ENCODE data around the gene TMEM108. TPM values are rescaled to one million over a fixed set of nuclear protein-coding genes. Genes with fewer than 3 reads are reported as not detected.

The TMEM108 gene
- polyA plus RNA-seq, 3 donors = not detected

GRCh38 chr3:133426721-133427120 lies 388.5 kb downstream of the TMEM108 start:
- H3K27me3 ChIP-seq (ENCODE audit: control insufficient read depth in 2 of 2, insufficient read depth in 2 of 2, low read length in 2 of 2) = no peaks in the 10 kb centered on the region
- Mint-ChIP-seq H3K27ac (peak overlapping the region in 1 of 7 donors; percentile 60), H3K4me3 (no peak overlapping the region), H3K27me3 (ENCODE audit: low read depth in 3 of 3) (peaks cover 0 to 5% (median 2%) of the 10 kb centered on the region in 3 donors), H3K9me3 (peaks cover 0 to 1% (median 0%) of the 10 kb centered on the region in 7 donors), H3K36me3 (no peaks in the 10 kb centered on the region), H3K4me1 (peaks cover 3% of the 10 kb centered on the region)
- H3K9me3 ChIP-seq (replicated peaks in 1 of 2; ENCODE audit: control insufficient read depth in 1 of 2, insufficient read depth in 1 of 2, low read length in 2 of 2) = no peaks in the 10 kb centered on the region
- H3K27ac ChIP-seq (ENCODE audit: low read depth in 1 of 2, low read length in 2 of 2) = no peak overlapping the region
- WGBS (ENCODE audit: insufficient coverage) = 40% methylated on average over 1 of the region's 2 CpGs
- H2AFZ ChIP-seq (ENCODE audit: insufficient read depth, low read depth, low read length, poor library complexity, severe bottlenecking) = no peak overlapping the region
- no peaks in the 10 kb centered on the region for H4K20me1 ChIP-seq (ENCODE audit: insufficient read depth, low read length)
- H3K4me1 ChIP-seq (ENCODE audit: control insufficient read depth in 1 of 2, insufficient read depth in 2 of 2, low read length in 2 of 2) = no peaks in the 10 kb centered on the region
- no peaks in the 10 kb centered on the region for H3K79me2 ChIP-seq (ENCODE audit: insufficient read depth, low read length)
- no peak overlapping the region for H3K4me3 ChIP-seq (replicated peaks in 1 of 3; ENCODE audit: low read depth in 2 of 3, low read length in 3 of 3)
- DNase-seq = no peak
- no peak overlapping the region for H3K4me2 ChIP-seq (replicated peaks; ENCODE audit: extremely low read depth, low read length, poor library complexity, severe bottlenecking)
- no peak for TF ChIP-seq CTCF (IDR thresholded peaks at IDR 0.05)
- intact Hi-C loops (cut with micrococcal nuclease) = no loop called here
- no peak overlapping the region for H3K9ac ChIP-seq (ENCODE audit: insufficient read depth, low read length, poor library complexity, severe bottlenecking)
- no peaks in the 10 kb centered on the region for H3K36me3 ChIP-seq (replicated peaks in 1 of 2; ENCODE audit: control insufficient read depth in 1 of 2, insufficient read depth in 2 of 2, low read length in 2 of 2)

GRCh38 chr3:133428552-133428951 lies 390.4 kb downstream of the TMEM108 start:
- 87% methylated on average over 9 of the region's 12 CpGs for WGBS (ENCODE audit: insufficient coverage)
- Mint-ChIP-seq H3K4me1 (peaks cover 3% of the 10 kb centered on the region), H3K9me3 (peaks cover 0 to 1% (median 0%) of the 10 kb centered on the region in 7 donors), H3K27ac (no peak overlapping the region), H3K36me3 (no peaks in the 10 kb centered on the region), H3K27me3 (ENCODE audit: low read depth in 3 of 3) (peaks cover 0 to 4% (median 2%) of the 10 kb centered on the region in 3 donors), H3K4me3 (no peak overlapping the region)
- no peak overlapping the region for H3K4me2 ChIP-seq (replicated peaks; ENCODE audit: extremely low read depth, low read length, poor library complexity, severe bottlenecking)
- no peaks in the 10 kb centered on the region for H4K20me1 ChIP-seq (ENCODE audit: insufficient read depth, low read length)
- TF ChIP-seq CTCF (IDR thresholded peaks at IDR 0.05) = no peak
- H3K9ac ChIP-seq (ENCODE audit: insufficient read depth, low read length, poor library complexity, severe bottlenecking) = no peak overlapping the region
- no peaks in the 10 kb centered on the region for H3K9me3 ChIP-seq (replicated peaks in 1 of 2; ENCODE audit: control insufficient read depth in 1 of 2, insufficient read depth in 1 of 2, low read length in 2 of 2)
- no peaks in the 10 kb centered on the region for H3K27me3 ChIP-seq (ENCODE audit: control insufficient read depth in 2 of 2, insufficient read depth in 2 of 2, low read length in 2 of 2)
- no peak overlapping the region for H3K4me3 ChIP-seq (replicated peaks in 1 of 3; ENCODE audit: low read depth in 2 of 3, low read length in 3 of 3)
- no peak overlapping the region for H3K27ac ChIP-seq (ENCODE audit: low read depth in 1 of 2, low read length in 2 of 2)
- H3K36me3 ChIP-seq (replicated peaks in 1 of 2; ENCODE audit: control insufficient read depth in 1 of 2, insufficient read depth in 2 of 2, low read length in 2 of 2) = no peaks in the 10 kb centered on the region
- DNase-seq = no peak
- intact Hi-C loops (cut with micrococcal nuclease) = no loop called here
- no peaks in the 10 kb centered on the region for H3K79me2 ChIP-seq (ENCODE audit: insufficient read depth, low read length)
- no peaks in the 10 kb centered on the region for H3K4me1 ChIP-seq (ENCODE audit: control insufficient read depth in 1 of 2, insufficient read depth in 2 of 2, low read length in 2 of 2)
- H2AFZ ChIP-seq (ENCODE audit: insufficient read depth, low read depth, low read length, poor library complexity, severe bottlenecking) = no peak overlapping the region

Data from CD14-positive monocyte (primary cell).